CD4-positive, alpha-beta T cell (primary cell): ENCODE results near the gene SRMS. TPM values are rescaled to one million over a fixed set of nuclear protein-coding genes. Genes with fewer than 3 reads are reported as not detected.

Experiments used
- ATAC-seq: fragments of 200-7000 bp; cut with Tn5 transposase; one replicate; pipeline ENCODE4 v1.10.0; 2022; ENCODE audit warnings: mild to moderate bottlenecking; ENCODE audit not compliant: poor library complexity
- CTCF ChIA-PET: fragments of 350-600 bp; sonication (Branson Sonifier 250); formaldehyde crosslinking; loops from one replicate; lab custom pipeline; 2021; ENCODE audit warnings: antibody characterized with exemption, inconsistent platforms; lab: Charles Lee
- POLR2A ChIA-PET: fragments of 350-600 bp; sonication (Branson Sonifier 250); formaldehyde crosslinking; loops from one replicate; lab custom pipeline; 2021; ENCODE audit warnings: antibody characterized with exemption, inconsistent platforms; lab: Charles Lee
- DNase-seq, 14 experiments: peaks; one replicate each; pipeline ENCODE4 v3.0.0-alpha.2; 2013 to 2020; ENCODE audit warnings: mixed read lengths in 2 of 14
- H3K27ac ChIP-seq, 2 donors: one replicate each; pipeline versions ENCODE4 v1.5.1 to v1.7.0; 2013; ENCODE audit warnings: low read length in 2 of 2, low read depth in 1 of 2, mild to moderate bottlenecking in 1 of 2
- H3K27me3 ChIP-seq, 2 experiments: 1 replicate in 1 of 2; 2 replicates in 1 of 2; pipeline versions ENCODE4 v1.6.1 to v1.7.0; 2013; ENCODE audit warnings: low read length in 2 of 2, control low read depth in 1 of 2, mild to moderate bottlenecking in 1 of 2, moderate library complexity in 1 of 2; ENCODE audit not compliant: insufficient read depth in 2 of 2, control insufficient read depth in 1 of 2
- H3K36me3 ChIP-seq: one replicate; pipeline ENCODE4 v1.6.1; 2013; ENCODE audit warnings: low read length, control low read depth; ENCODE audit not compliant: insufficient read depth
- H3K4me1 ChIP-seq: one replicate; pipeline ENCODE4 v1.6.1; 2013; ENCODE audit warnings: low read length, control low read depth; ENCODE audit not compliant: insufficient read depth
- H3K4me3 ChIP-seq: one replicate; pipeline ENCODE4 v1.5.1; 2013; ENCODE audit warnings: mild to moderate bottlenecking, low read length, moderate library complexity
- H3K9me3 ChIP-seq, 2 experiments: 1 replicate in 1 of 2; 2 replicates in 1 of 2; pipeline versions ENCODE4 v1.6.1 to v1.7.0; 2013; ENCODE audit warnings: low read length in 2 of 2, mild to moderate bottlenecking in 2 of 2, control low read depth in 1 of 2, moderate library complexity in 1 of 2; ENCODE audit not compliant: control insufficient read depth in 1 of 2, insufficient read depth in 1 of 2
- H3K27ac Mint-ChIP-seq: one replicate; pipeline ENCODE4 v1.8.0; 2020; ENCODE audit warnings: mixed read lengths
- H3K27me3 Mint-ChIP-seq: one replicate; pipeline ENCODE4 v1.8.0; 2021; ENCODE audit warnings: mixed read lengths
- H3K36me3 Mint-ChIP-seq: one replicate; pipeline ENCODE4 v1.8.0; 2021; ENCODE audit warnings: low read depth, mixed read lengths
- H3K4me1 Mint-ChIP-seq: one replicate; pipeline ENCODE4 v1.8.0; 2021; ENCODE audit warnings: low read depth, mixed read lengths
- H3K4me3 Mint-ChIP-seq: one replicate; pipeline ENCODE4 v1.8.0; 2020; ENCODE audit warnings: mild to moderate bottlenecking, mixed read lengths
- H3K9me3 Mint-ChIP-seq: one replicate; pipeline ENCODE4 v1.8.0; 2020; ENCODE audit warnings: mixed read lengths
- CTCF ChIP-seq: fragments of 200-600 bp; IDR thresholded peaks from one replicate; pipeline ENCODE4 v1.8.0; 2022; ENCODE audit warnings: antibody characterized with exemption, mild to moderate bottlenecking
- intact Hi-C, 2 experiments: fragments of 100-400 bp; cut with DNase I in 1 of 2; cut with micrococcal nuclease in 1 of 2; formaldehyde crosslinking; loops; one replicate each; pipeline versions ENCODE4 v1.15.1 to v1.9.0; 2023 to 2025; cut with DNase I, micrococcal nuclease
- total RNA-seq, 174 experiments: library from RNA in 2 of 174; stranded (reverse) in 2 of 174; gene quantifications; one replicate each; pipeline ENCODE4 v1.2.3 and lab custom pipeline; 2021 to 2026

The SRMS gene
- total RNA-seq, 2 experiments from 2014 or later: not detected

- no peak for TF ChIP-seq CTCF
- intact Hi-C loops: no loop called here
- H3K27ac Mint-ChIP-seq: no peak overlapping the region
- H3K9me3 ChIP-seq: peaks cover 13 to 35% of the 10 kb centered on the region in 2 experiments
- no peak overlapping the region for H3K4me3 ChIP-seq
- ATAC-seq (no peak), DNase-seq (no peak)
- H3K27ac ChIP-seq: no peak overlapping the region
- no peaks in the 10 kb centered on the region for H3K36me3 Mint-ChIP-seq
- H3K4me1 ChIP-seq: peaks cover 6% of the 10 kb centered on the region
- peaks cover 2% of the 10 kb centered on the region for H3K9me3 Mint-ChIP-seq
- ChIA-PET POLR2A (no interaction called here), CTCF (interaction anchor here (0.7 kb wide), 1 partner anchor 10 kb away, joined by 3 read pairs; no protein-coding TSS in a partner anchor)
- H3K4me3 Mint-ChIP-seq: no peak overlapping the region
- H3K36me3 ChIP-seq: no peaks in the 10 kb centered on the region
- H3K27me3 ChIP-seq: peaks cover 0 to 22% of the 10 kb centered on the region in 2 experiments
- peaks cover 50% of the 10 kb centered on the region for H3K27me3 Mint-ChIP-seq
- no peaks in the 10 kb centered on the region for H3K4me1 Mint-ChIP-seq
These were observed 40.3 kb downstream of the SRMS start for GRCh38 chr20:63507083-63507743.

GRCh38 chr20:63505723-63506122, 41.8 kb downstream of the SRMS start:
- ChIA-PET CTCF (no interaction called here), POLR2A (no interaction called here)
- H3K9me3 Mint-ChIP-seq: peaks cover 2% of the 10 kb centered on the region
- Histone ChIP-seq H3K27ac (no peak overlapping the region), H3K27me3 (peaks cover 0 to 18% of the 10 kb centered on the region in 2 experiments), H3K4me3 (no peak overlapping the region), H3K4me1 (peaks cover 6% of the 10 kb centered on the region), H3K9me3 (peaks cover 13 to 35% of the 10 kb centered on the region in 2 experiments), H3K36me3 (no peaks in the 10 kb centered on the region)
- peaks cover 46% of the 10 kb centered on the region for H3K27me3 Mint-ChIP-seq
- H3K4me3 Mint-ChIP-seq: no peak overlapping the region
- ATAC-seq: no peak
- H3K36me3 Mint-ChIP-seq: no peaks in the 10 kb centered on the region
- no peak for DNase-seq
- H3K4me1 Mint-ChIP-seq: no peaks in the 10 kb centered on the region
- intact Hi-C loops: no loop called here
- no peak for TF ChIP-seq CTCF
- no peak overlapping the region for H3K27ac Mint-ChIP-seq

- no peak for TF ChIP-seq CTCF
- H3K27ac ChIP-seq: no peak overlapping the region
- POLR2A ChIA-PET: no interaction called here
- DNase-seq (no peak), ATAC-seq (no peak)
- Mint-ChIP-seq H3K9me3 (peaks cover 2% of the 10 kb centered on the region), H3K36me3 (no peaks in the 10 kb centered on the region), H3K27me3 (peaks cover 44% of the 10 kb centered on the region), H3K4me3 (no peak overlapping the region), H3K4me1 (no peaks in the 10 kb centered on the region), H3K27ac (no peak overlapping the region)
- CTCF ChIA-PET: no interaction called here
- H3K9me3 ChIP-seq: peaks cover 13 to 35% of the 10 kb centered on the region in 2 experiments
- H3K36me3 ChIP-seq: no peaks in the 10 kb centered on the region
- no peak overlapping the region for H3K4me3 ChIP-seq
- H3K4me1 ChIP-seq: peaks cover 6% of the 10 kb centered on the region
- peaks cover 0 to 16% of the 10 kb centered on the region in 2 experiments for H3K27me3 ChIP-seq
- intact Hi-C loops: no loop called here
These were observed 42.3 kb downstream of the SRMS start for GRCh38 chr20:63505281-63505680.
